GM23248 (cell line): ENCODE results near the gene ARAP1.

Experiments
- EZH2 ChIP-seq: fragments of 200-600 bp; sonication (generic); IDR thresholded peaks from 2 replicates; pipeline ENCODE4 v1.6.1; 2018; ENCODE audit warnings: antibody characterized with exemption, mild to moderate bottlenecking; ENCODE audit not compliant: insufficient read depth, poor library complexity, severe bottlenecking
- EZH2phosphoT487 ChIP-seq: fragments of 200-600 bp; sonication (generic); IDR thresholded peaks from 2 replicates; pipeline ENCODE4 v1.6.1; 2018; ENCODE audit warnings: antibody characterized with exemption, moderate library complexity, mild to moderate bottlenecking, low read depth; ENCODE audit not compliant: insufficient read depth

DNA sequence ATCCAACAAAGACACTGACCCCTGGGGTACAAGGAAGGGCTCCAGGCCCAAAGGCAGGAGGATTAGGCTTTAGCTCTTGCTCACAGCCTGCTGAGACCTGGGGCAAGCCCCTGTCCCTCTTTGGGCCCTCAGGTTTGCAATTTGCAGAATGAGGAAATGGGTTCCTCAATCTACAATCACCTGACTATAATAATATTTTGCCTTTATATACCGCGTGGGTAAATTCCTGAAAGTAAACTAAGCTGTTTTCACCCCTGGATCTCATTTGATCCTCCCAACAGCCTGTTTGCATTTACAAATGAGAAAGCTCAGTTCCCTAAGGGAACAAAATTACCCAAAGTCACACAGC is 40.8 kb upstream of the ARAP1 start:
- TF ChIP-seq EZH2phosphoT487 (no peak), EZH2 (no peak)
